OCI-LY3 (cell line): ENCODE results near the gene CHN2.

Experiments
- H2AFZ ChIP-seq: fragments of 200-600, 300-600 bp; shearing (Covaris generic); 2 replicates; pipeline ENCODE4 v1.6.0; 2014; ENCODE audit warnings: antibody characterized with exemption, low read depth, low read length
- H3K27ac ChIP-seq: fragments of 200-600, 300-600 bp; sonication (generic); 2 replicates; pipeline ENCODE4 v1.5.1; 2014; ENCODE audit warnings: mild to moderate bottlenecking, low read length, moderate library complexity, mixed read lengths
- H3K27me3 ChIP-seq: fragments of 200-600, 300-600 bp; sonication (generic); 2 replicates; pipeline ENCODE4 v1.6.1; 2014; ENCODE audit warnings: low read depth, low read length, mixed read lengths
- H3K36me3 ChIP-seq: fragments of 200-600, 300-600 bp; sonication (generic); replicated peaks from 2 replicates; pipeline ENCODE3; 2014; ENCODE audit warnings: low read depth, low read length, mixed read lengths
- H3K4me1 ChIP-seq: fragments of 300-600, 200-600 bp; sonication (generic); 2 replicates; pipeline ENCODE4 v1.6.1; 2014; ENCODE audit warnings: low read length, mixed read lengths
- H3K4me2 ChIP-seq: fragments of 200-600, 300-600 bp; sonication (generic); 2 replicates; pipeline ENCODE4 v1.6.1; 2014; ENCODE audit warnings: low read length, mixed read lengths
- H3K4me3 ChIP-seq: fragments of 300-600, 200-600 bp; sonication (generic); 2 replicates; pipeline ENCODE4 v1.5.1; 2014; ENCODE audit warnings: antibody characterized with exemption, mild to moderate bottlenecking, low read length, moderate library complexity
- H3K79me2 ChIP-seq: fragments of 300-600, 200-600 bp; shearing (Covaris generic); 2 replicates; pipeline ENCODE4 v1.6.1; 2014; ENCODE audit warnings: mild to moderate bottlenecking, low read length, mixed read lengths
- H3K9ac ChIP-seq: fragments of 300-600, 200-600 bp; shearing (Covaris generic); 2 replicates; pipeline ENCODE4 v1.6.0; 2014; ENCODE audit warnings: mild to moderate bottlenecking, low read length, moderate library complexity
- H3K9me3 ChIP-seq: fragments of 200-600, 300-600 bp; shearing (Covaris generic); 2 replicates; pipeline ENCODE4 v1.6.1; 2014; ENCODE audit warnings: low read length, mixed read lengths; ENCODE audit not compliant: insufficient read depth
- H4K20me1 ChIP-seq: fragments of 200-600, 300-600 bp; sonication (generic); 2 replicates; pipeline ENCODE4 v1.6.1; 2016; ENCODE audit warnings: low read length, mixed read lengths; ENCODE audit not compliant: insufficient read depth
- EZH2phosphoT487 ChIP-seq: fragments of 200-600 bp; shearing (Covaris generic); IDR thresholded peaks from 2 replicates; pipeline ENCODE4 v1.6.1; 2018; ENCODE audit warnings: antibody characterized with exemption, mixed run types, low read depth
- TF ChIP-seq, protein P1 (sequence below): fragments of 200-600, 300-600 bp; sonication (generic); IDR thresholded peaks from 2 replicates; pipeline ENCODE4 v1.5.1; 2014; ENCODE audit warnings: antibody characterized with exemption, low read length, low read depth

The CHN2 gene

DNA sequence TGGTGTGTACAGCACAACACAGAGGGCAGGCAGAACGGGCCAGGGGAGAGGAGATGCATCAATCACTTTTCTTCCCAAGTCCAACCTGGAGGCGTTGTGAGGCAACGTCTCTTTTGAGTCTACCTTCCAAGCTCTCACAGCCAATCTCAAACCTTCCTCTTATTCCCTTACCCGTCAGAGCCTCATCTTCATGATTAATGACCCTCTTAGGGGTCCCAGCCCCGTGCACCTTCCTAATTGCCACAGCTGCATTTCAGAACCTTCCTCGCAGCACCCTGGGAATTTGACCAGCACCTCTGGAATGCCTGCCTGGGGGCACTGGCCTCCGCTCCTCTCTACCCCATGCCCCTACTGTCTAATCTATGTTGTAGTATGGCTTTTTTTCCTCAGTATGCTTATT lies 199.7 kb downstream of the CHN2 start:
- Histone ChIP-seq H3K36me3 (no peaks in the 10 kb centered on the region), H2AFZ (no peak overlapping the region), H4K20me1 (no peaks in the 10 kb centered on the region), H3K79me2 (no peaks in the 10 kb centered on the region), H3K9ac (no peak overlapping the region), H3K4me1 (no peaks in the 10 kb centered on the region), H3K27ac (no peak overlapping the region), H3K4me3 (no peak overlapping the region), H3K27me3 (peaks cover 18% of the 10 kb centered on the region; the same call in 1 of the 2 replicates), H3K9me3 (no peaks in the 10 kb centered on the region), H3K4me2 (no peak overlapping the region)
- TF ChIP-seq, protein P1, sequence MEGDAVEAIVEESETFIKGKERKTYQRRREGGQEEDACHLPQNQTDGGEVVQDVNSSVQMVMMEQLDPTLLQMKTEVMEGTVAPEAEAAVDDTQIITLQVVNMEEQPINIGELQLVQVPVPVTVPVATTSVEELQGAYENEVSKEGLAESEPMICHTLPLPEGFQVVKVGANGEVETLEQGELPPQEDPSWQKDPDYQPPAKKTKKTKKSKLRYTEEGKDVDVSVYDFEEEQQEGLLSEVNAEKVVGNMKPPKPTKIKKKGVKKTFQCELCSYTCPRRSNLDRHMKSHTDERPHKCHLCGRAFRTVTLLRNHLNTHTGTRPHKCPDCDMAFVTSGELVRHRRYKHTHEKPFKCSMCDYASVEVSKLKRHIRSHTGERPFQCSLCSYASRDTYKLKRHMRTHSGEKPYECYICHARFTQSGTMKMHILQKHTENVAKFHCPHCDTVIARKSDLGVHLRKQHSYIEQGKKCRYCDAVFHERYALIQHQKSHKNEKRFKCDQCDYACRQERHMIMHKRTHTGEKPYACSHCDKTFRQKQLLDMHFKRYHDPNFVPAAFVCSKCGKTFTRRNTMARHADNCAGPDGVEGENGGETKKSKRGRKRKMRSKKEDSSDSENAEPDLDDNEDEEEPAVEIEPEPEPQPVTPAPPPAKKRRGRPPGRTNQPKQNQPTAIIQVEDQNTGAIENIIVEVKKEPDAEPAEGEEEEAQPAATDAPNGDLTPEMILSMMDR = no peak
- no peak for TF ChIP-seq EZH2phosphoT487

DNA sequence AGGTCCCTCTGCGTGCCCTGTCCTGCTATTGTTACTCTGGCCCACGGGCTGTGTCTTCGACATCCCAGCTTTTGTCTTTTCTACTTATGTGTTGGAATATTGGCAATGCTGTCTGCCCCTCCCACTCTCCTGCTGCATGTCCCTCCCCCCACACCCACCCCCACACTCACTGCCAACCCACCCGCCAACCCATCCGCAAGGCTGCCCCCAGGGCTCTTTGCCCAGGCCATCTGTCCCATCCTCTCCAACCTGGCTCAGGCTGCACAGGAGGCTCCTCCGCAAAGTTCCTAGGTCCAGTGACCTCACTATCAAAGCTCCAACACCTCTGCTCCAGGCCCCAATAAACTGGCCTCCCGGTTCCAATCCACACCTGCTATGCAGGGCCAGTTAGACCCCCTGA lies 202.0 kb downstream of the CHN2 start:
- no peak overlapping the region for H3K9ac ChIP-seq
- TF ChIP-seq, protein P1 = no peak
- TF ChIP-seq EZH2phosphoT487 = no peak
- H3K4me2 ChIP-seq = no peak overlapping the region
- H4K20me1 ChIP-seq = no peaks in the 10 kb centered on the region
- no peaks in the 10 kb centered on the region for H3K9me3 ChIP-seq
- peaks cover 18% of the 10 kb centered on the region; the same call in 1 of the 2 replicates for H3K27me3 ChIP-seq
- H3K36me3 ChIP-seq = no peaks in the 10 kb centered on the region
- H3K4me1 ChIP-seq = no peaks in the 10 kb centered on the region
- H3K4me3 ChIP-seq = no peak overlapping the region
- H3K27ac ChIP-seq = no peak overlapping the region
- no peaks in the 10 kb centered on the region for H3K79me2 ChIP-seq
- H2AFZ ChIP-seq = no peak overlapping the region

DNA sequence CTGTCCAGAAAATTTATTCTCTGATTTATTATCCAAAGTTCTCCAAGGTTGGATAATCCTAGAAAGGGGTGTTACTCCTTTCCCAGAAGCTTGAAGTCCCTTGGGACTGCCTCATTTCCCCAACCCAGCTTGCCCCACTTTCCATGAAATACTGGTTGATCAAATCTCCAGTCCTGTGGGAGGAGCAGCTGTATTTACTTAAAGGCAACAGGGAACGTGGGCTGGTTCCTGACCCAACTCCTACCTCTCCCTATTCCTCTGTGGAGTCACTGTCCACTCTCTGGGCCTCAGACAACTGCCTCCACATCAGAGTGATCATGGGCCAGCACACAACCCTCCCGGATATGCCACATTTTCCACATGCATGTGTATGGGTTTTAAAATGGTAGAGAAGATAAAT lies 202.8 kb downstream of the CHN2 start:
- Histone ChIP-seq H3K27ac (no peak overlapping the region), H3K9ac (no peak overlapping the region), H3K4me2 (no peak overlapping the region), H3K27me3 (0 out of 2 replicates have a peak, but pooled peaks cover 18% of the 10 kb centered on the region), H3K79me2 (no peaks in the 10 kb centered on the region), H3K4me3 (no peak overlapping the region), H3K4me1 (no peaks in the 10 kb centered on the region), H3K36me3 (no peaks in the 10 kb centered on the region), H4K20me1 (no peaks in the 10 kb centered on the region), H3K9me3 (no peaks in the 10 kb centered on the region), H2AFZ (no peak overlapping the region)
- TF ChIP-seq, protein P1 = no peak
- no peak for TF ChIP-seq EZH2phosphoT487

DNA sequence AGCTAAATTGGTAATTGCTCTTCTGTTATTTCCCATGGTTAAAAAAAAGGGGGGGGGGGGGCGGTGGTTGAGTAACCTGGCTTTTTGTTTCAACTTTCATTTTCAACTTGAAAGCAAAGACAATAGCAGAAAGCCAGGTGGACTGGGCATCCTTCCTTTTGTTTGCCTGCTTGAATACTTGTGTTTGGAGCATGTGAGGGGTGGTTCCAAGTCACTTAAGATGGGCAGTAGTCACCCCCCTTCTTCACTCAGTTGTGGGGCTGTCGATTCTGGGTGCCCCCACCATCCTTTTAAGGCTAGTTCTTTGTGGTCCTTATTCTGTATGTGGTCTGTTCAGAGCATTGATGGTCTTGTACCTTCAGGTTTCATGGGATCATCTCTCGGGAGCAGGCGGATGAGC lies 203.4 kb downstream of the CHN2 start:
- no peaks in the 10 kb centered on the region for H3K79me2 ChIP-seq
- H3K36me3 ChIP-seq = no peaks in the 10 kb centered on the region
- H3K4me1 ChIP-seq = no peaks in the 10 kb centered on the region
- H3K9me3 ChIP-seq = no peaks in the 10 kb centered on the region
- H3K9ac ChIP-seq = no peak overlapping the region
- H3K4me3 ChIP-seq = no peak overlapping the region
- no peak overlapping the region for H3K27ac ChIP-seq
- H3K27me3 ChIP-seq = 0 out of 2 replicates have a peak, but pooled peaks cover 13% of the 10 kb centered on the region
- H3K4me2 ChIP-seq = no peak overlapping the region
- H2AFZ ChIP-seq = no peak overlapping the region
- TF ChIP-seq, protein P1 = no peak
- no peak for TF ChIP-seq EZH2phosphoT487
- H4K20me1 ChIP-seq = no peaks in the 10 kb centered on the region
